Adrenal gland (tissue), 12 donors: ENCODE data around the gene PRPF6. TPM values are rescaled to one million over a fixed set of nuclear protein-coding genes. Genes with fewer than 3 reads are reported as not detected.

ENCODE experiments used
- DNase-seq, 7 donors: peaks; one replicate each; pipeline ENCODE4 v3.0.0-alpha.2; 2019 to 2020
- H3K27ac ChIP-seq, 5 donors: fragments of 200-600 bp; sonication (generic) in 4 of 5; 1 replicate in 3 of 5; 2 replicates in 2 of 5; pipeline versions ENCODE4 v1.5.1 to v1.8.0; 2016 to 2020; ENCODE audit warnings: mild to moderate bottlenecking in 1 of 5
- H3K27me3 ChIP-seq: fragments of 200-600 bp; 2 replicates; pipeline ENCODE4 v1.8.0; 2021
- H3K36me3 ChIP-seq, 2 donors: fragments of 200-600 bp; replicated peaks in 1 of 2; 1 replicate in 1 of 2; 2 replicates in 1 of 2; pipeline versions ENCODE4 v1.5.1 to v1.8.0; 2018 to 2022
- H3K4me1 ChIP-seq, 2 donors: fragments of 200-600 bp; replicated peaks in 1 of 2; 1 replicate in 1 of 2; 2 replicates in 1 of 2; pipeline versions ENCODE4 v1.5.1 to v1.8.0; 2018 to 2021
- H3K4me3 ChIP-seq, 4 donors: fragments of 200-600 bp; sonication (generic) in 3 of 4; one replicate each; pipeline ENCODE4 v1.5.1; 2016 to 2018
- H3K9me3 ChIP-seq, 3 donors: fragments of 200-600 bp; sonication (generic) in 1 of 3; replicated peaks in 1 of 3; 1 replicate in 2 of 3; 2 replicates in 1 of 3; pipeline versions ENCODE4 v1.5.1 to v1.8.0; 2016 to 2021
- POLR2A ChIP-seq, 2 donors: fragments of 450-650 bp; IDR thresholded peaks; one replicate each; pipeline ENCODE4 v1.6.1; 2017; ENCODE audit warnings: antibody characterized with exemption in 2 of 2, mild to moderate bottlenecking in 2 of 2, moderate library complexity in 1 of 2
- WGBS, 4 donors: extraction: QIAGEN DNeasy Blood & Tissue Kit in 2 of 4; methylation state at CpG; one replicate each; pipeline versions ENCODE4 v1.1.5 to v1.1.7; 2013 to 2017; 5-methylcytosine and 5-hydroxymethylcytosine counted together
- intact Hi-C, 2 donors: fragments of 100-400 bp; cut with DNase I; formaldehyde crosslinking; loops; one replicate each; pipeline versions ENCODE4 v1.14.1 to v1.15.0; 2022 to 2023
- polyA plus RNA-seq, 3 donors: library from polyadenylated mRNA; stranded (reverse); fragments of 200-250 nt in 2 of 3; fragments of 350-450 nt in 1 of 3; fragmentation: Illumina TruSeq in 1 of 3; extraction: RNeasy Lipid Tissue Mini Kit (QIAGEN cat#74804) in 1 of 3; gene quantifications; one replicate each; pipeline ENCODE4 v1.2.3, GENCODE V29; 2013 to 2014
- total RNA-seq, 9 donors: library from RNA; depleted of rRNA in 4 of 9; stranded (reverse); fragments of >200 nt in 4 of 9; fragments of 120-200 nt in 1 of 9; fragmentation: NEBNext Ultra II Directional in 1 of 9; extraction: Animal tissue kit (Norgen Biotek cat#: 25700) in 1 of 9; gene quantifications; one replicate each; pipeline versions ENCODE4 v1.1.0 to v1.2.4, GENCODE V29; 2013 to 2023
- TF ChIP-seq, protein P1 (sequence below), 6 experiments: fragments of 450-650 bp in 4 of 6; fragments of 200-600 bp in 2 of 6; sonication (generic) in 1 of 6; IDR thresholded peaks; 1 replicate in 5 of 6; 2 replicates in 1 of 6; pipeline versions ENCODE4 v1.5.1 to v1.8.0; 2016 to 2021; ENCODE audit warnings: antibody characterized with exemption in 6 of 6, mild to moderate bottlenecking in 2 of 6, moderate library complexity in 1 of 6
- donor health status: healthy with polysubstance abuse.
- donor health status: Bipolar disorder and iron deficiency.
- donor health status: DM: yes; HTN: yes; CAD: no.
- donor health status: DM: no; HTN: no; CAD: no.
- donor health status: DM: no; HTN: no; CAD: no.
- donor health status: DM: yes; HTN: yes; CAD: no.

The PRPF6 gene
- total and polyA plus RNA-seq, 12 donors: 48.3 to 73.9 (median 55.3) TPM

DNA sequence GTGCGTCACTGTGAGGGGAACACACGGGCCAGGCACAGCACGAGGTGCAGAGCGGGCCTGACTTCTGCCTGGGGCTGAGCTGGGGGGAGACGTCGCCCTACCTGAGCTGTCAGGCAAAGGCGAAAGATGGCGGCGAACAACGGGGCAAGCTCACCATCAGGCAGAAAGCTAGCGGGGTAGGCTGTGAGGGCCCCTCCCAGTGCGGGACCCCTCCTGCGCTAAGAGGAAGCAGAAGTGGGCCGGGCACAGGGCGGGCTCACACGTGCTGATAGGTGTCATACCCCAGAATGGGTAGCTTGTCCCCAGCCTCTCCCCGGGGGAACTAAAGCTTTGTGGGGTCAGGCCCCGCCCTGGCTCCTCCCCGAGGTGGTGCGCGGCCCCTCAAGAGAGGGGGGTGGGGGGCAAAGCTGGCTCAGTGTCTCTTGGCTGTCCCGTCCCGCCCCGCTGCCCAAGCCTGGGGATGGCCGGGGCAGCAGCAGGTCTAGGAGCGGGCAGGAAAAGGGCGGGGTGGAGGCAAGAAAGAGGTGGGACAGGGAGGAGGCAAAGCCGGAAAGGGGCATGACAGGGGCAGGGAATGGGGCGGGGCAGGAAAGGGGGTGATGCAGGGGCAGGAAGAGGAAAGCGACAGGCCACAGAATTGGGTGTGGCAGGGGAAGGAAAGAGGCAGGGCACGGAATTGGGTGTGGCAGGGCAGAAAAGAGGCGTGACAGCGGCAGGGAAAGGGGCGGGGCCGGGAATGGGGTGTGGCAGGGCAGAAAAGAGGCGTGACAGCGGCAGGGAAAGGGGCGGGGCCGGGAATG, 39.5 kb upstream of the PRPF6 start:
- intact Hi-C loops: no loop called here
- Histone ChIP-seq H3K27ac (peak overlapping the region in 1 of 5 donors; percentile 52), H3K36me3 (peaks cover 0 to 58% of the 10 kb centered on the region in 2 donors), H3K4me1 (no peaks in the 10 kb centered on the region), H3K9me3 (no peaks in the 10 kb centered on the region), H3K27me3 (no peaks in the 10 kb centered on the region), H3K4me3 (no peak overlapping the region)
- TF ChIP-seq POLR2A (IDR thresholded peaks at IDR 0.05): no peak
- TF ChIP-seq, protein P1, sequence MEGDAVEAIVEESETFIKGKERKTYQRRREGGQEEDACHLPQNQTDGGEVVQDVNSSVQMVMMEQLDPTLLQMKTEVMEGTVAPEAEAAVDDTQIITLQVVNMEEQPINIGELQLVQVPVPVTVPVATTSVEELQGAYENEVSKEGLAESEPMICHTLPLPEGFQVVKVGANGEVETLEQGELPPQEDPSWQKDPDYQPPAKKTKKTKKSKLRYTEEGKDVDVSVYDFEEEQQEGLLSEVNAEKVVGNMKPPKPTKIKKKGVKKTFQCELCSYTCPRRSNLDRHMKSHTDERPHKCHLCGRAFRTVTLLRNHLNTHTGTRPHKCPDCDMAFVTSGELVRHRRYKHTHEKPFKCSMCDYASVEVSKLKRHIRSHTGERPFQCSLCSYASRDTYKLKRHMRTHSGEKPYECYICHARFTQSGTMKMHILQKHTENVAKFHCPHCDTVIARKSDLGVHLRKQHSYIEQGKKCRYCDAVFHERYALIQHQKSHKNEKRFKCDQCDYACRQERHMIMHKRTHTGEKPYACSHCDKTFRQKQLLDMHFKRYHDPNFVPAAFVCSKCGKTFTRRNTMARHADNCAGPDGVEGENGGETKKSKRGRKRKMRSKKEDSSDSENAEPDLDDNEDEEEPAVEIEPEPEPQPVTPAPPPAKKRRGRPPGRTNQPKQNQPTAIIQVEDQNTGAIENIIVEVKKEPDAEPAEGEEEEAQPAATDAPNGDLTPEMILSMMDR (IDR thresholded peaks at IDR 0.05): no peak
- DNase-seq: peak in 4 of 7 donors; percentile 36 to 74 (median 60)
- WGBS, 4 donors: 63 to 80% (median 72%) methylated on average over 21 to 35 of the region's 39 CpGs

DNA sequence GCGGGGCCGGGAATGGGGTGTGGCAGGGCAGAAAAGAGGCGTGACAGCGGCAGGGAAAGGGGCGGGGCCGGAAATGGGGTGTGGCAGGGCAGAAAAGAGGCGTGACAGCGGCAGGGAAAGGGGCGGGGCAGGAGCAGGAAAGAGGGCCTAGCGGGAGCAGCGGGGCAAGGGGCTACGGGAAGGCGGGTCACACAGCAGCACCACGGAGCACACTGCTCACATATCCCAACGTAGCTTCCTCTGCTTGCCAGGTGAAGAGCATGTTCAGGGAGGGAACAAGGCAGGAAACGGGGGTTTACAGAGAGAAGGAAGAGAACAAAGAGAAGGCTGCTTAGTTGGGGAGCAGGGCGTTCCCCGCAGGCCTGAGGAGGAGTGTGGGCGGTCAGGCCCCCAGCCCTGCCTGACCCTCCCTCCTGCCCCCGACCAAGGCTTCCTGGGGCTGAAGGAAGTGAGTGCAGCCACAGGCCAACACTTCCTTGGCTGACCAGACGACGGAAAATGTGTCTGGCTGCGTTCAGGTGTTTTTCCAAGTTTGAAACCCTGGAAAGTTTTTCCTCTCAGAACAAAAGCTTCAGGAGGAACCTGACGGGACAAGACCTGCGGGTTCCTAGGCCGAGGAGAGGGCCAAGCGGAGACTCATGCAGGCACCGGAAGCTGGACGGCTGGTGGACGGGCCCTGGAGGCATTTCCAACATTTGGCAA, 38.5 kb upstream of the PRPF6 start:
- intact Hi-C loops: no loop called here
- no peak for TF ChIP-seq POLR2A (IDR thresholded peaks at IDR 0.05)
- TF ChIP-seq, protein P1 (IDR thresholded peaks at IDR 0.05): no peak
- no peaks in the 10 kb centered on the region for H3K9me3 ChIP-seq
- DNase-seq: peak in 2 of 7 donors; percentile 24 to 32
- H3K27me3 ChIP-seq: no peaks in the 10 kb centered on the region
- H3K4me1 ChIP-seq: peaks cover 6 to 8% of the 10 kb centered on the region in 2 donors
- no peak overlapping the region for H3K4me3 ChIP-seq
- H3K36me3 ChIP-seq: peaks cover 0 to 56% of the 10 kb centered on the region in 2 donors
- H3K27ac ChIP-seq: peak overlapping the region in 1 of 5 donors; percentile 65
- WGBS, 4 donors: 59 to 70% (median 67%) methylated on average over 26 to 30 of the region's 30 CpGs

DNA sequence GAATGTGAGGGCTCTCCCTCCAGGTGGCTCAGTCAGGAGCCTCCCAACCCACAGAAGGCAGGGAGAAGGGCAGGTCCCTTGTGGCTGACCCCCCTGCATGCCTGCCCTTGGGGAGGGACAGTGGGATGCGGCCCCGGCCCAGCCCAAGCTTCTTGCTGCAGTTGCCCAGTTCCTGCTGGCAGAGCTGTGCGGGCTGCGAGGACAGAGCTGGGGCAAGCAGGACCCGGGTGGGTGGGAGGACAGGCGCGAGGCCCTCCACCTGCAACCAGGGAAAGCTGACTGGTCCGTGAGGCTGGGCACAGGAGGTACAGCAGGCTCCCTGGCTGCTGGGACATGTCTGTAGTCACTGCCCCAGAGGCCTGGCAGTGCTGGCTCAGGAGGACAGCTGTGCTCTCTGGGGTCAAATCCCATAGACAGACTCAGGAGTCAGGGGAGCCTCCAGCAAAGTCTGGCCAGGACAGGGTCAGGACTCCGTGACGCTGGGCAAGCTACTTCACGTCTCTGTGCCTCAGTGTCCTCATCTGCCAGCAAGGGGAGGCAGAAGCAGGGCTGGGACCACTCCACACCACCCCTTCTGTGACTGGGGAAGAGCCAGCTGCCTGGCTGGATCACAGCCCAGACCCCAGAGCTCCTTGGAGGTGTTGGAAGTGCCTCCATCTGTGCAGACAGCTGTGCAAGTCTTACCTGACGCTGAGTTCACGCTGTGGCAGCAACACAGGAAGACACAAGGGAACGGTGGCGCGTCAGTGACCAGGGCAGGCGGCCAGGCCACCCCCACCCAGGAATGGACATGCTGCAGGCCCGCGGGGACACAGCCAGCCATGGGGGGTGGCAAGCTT, 37.7 kb upstream of the PRPF6 start:
- Histone ChIP-seq H3K27me3 (no peaks in the 10 kb centered on the region), H3K36me3 (peaks cover 0 to 56% of the 10 kb centered on the region in 2 donors), H3K27ac (peak overlapping the region in 2 of 5 donors; percentile 26 to 65), H3K9me3 (no peaks in the 10 kb centered on the region), H3K4me1 (peaks cover 14% of the 10 kb centered on the region in 2 donors), H3K4me3 (no peak overlapping the region)
- WGBS, 4 donors: 67 to 90% (median 84%) methylated on average over 3 to 19 of the region's 19 CpGs
- no peak for TF ChIP-seq POLR2A (IDR thresholded peaks at IDR 0.05)
- TF ChIP-seq, protein P1 (IDR thresholded peaks at IDR 0.05): no peak
- peak in 2 of 7 donors; percentile 17 to 25 for DNase-seq
- intact Hi-C loops: no loop called here

DNA sequence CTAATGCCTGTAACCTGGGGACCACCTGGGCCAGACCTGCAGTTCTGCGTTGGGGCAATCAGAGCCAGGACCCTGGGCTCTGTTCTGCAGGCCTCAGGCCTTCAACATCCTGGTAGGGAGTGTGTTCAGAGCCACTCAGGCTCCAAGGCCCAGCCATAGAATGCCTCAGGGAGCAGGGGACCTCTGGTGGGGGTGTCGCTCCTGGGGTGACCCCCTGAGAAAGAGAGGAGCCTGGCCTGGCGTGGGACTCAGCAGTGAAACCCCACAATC, 37.2 kb upstream of the PRPF6 start:
- Histone ChIP-seq H3K9me3 (no peaks in the 10 kb centered on the region), H3K27me3 (no peaks in the 10 kb centered on the region), H3K4me1 (peaks cover 18 to 19% of the 10 kb centered on the region in 2 donors), H3K36me3 (peaks cover 0 to 56% of the 10 kb centered on the region in 2 donors), H3K4me3 (no peak overlapping the region), H3K27ac (no peak overlapping the region)
- WGBS, 4 donors: 90 to 100% (median 97%) methylated on average over 2 to 3 of the region's 3 CpGs
- no peak for DNase-seq
- TF ChIP-seq, protein P1 (IDR thresholded peaks at IDR 0.05): no peak
- no peak for TF ChIP-seq POLR2A (IDR thresholded peaks at IDR 0.05)
- intact Hi-C loops: no loop called here
